ENCODE measurements around the gene KCNK7.

DNA sequence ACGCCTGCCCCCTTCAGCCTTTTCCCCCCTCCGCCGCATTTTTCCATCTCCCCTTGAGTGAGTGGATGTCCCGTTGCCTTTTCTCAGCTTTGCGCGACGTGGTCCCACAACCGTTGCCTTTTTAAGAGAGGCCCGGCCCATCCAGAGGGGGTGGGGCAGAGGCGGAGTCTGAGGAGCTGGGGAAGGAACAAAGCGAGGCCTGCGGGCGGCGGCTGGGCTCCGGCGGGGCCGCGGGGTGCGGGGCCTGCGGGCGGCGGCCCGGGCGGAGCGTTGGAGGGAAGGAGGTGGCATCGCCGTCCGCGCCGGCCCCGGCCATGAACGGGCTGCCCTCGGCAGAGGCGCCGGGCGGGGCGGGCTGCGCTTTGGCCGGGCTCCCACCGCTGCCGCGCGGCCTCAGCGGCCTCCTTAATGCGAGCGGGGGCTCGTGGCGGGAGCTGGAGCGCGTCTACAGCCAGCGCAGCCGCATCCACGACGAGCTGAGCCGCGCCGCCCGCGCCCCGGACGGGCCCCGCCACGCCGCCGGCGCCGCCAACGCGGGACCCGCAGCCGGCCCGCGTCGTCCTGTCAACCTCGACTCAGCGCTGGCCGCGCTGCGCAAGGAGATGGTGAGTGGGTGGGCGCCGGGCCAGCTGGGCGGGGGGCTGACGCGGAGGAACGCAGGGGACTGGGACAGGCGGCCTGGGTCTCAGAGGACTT, 23.1 kb downstream of the KCNK7 start, which contains the start of gene FAM89B:
- TF ChIP-seq POLR2A (IDR thresholded peaks at IDR 0.05) (peak in 2 of 4 donors; percentile 77 to 80), EP300 (IDR thresholded peaks at IDR 0.05) (no peak), POLR2AphosphoS5 (IDR thresholded peaks at IDR 0.05) (peak in 1 of 2 donors; percentile 60)
- TF ChIP-seq, protein P1, sequence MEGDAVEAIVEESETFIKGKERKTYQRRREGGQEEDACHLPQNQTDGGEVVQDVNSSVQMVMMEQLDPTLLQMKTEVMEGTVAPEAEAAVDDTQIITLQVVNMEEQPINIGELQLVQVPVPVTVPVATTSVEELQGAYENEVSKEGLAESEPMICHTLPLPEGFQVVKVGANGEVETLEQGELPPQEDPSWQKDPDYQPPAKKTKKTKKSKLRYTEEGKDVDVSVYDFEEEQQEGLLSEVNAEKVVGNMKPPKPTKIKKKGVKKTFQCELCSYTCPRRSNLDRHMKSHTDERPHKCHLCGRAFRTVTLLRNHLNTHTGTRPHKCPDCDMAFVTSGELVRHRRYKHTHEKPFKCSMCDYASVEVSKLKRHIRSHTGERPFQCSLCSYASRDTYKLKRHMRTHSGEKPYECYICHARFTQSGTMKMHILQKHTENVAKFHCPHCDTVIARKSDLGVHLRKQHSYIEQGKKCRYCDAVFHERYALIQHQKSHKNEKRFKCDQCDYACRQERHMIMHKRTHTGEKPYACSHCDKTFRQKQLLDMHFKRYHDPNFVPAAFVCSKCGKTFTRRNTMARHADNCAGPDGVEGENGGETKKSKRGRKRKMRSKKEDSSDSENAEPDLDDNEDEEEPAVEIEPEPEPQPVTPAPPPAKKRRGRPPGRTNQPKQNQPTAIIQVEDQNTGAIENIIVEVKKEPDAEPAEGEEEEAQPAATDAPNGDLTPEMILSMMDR (IDR thresholded peaks at IDR 0.05): peak in 1 of 6 experiments; percentile 22
